Neural progenitor cell (in vitro differentiated cells): ENCODE measurements around the gene ARFGAP3.

Source experiments
- EZH2 ChIP-seq: fragments of 200-600 bp; sonication (generic); IDR thresholded peaks from 2 replicates; pipeline ENCODE4 v1.6.1; 2017; ENCODE audit warnings: antibody characterized with exemption, mild to moderate bottlenecking, moderate library complexity
- EZH2phosphoT487 ChIP-seq: fragments of 200-600 bp; sonication (generic); IDR thresholded peaks from 2 replicates; pipeline ENCODE4 v1.6.1; 2017; ENCODE audit warnings: antibody characterized with exemption

- no peak for TF ChIP-seq EZH2
- TF ChIP-seq EZH2phosphoT487 = no peak
Measured at GRCh38 chr22:42786606-42787356, 70.3 kb downstream of the ARFGAP3 start.
